K562 (cell line): ENCODE measurements around the gene AASS.

ENCODE experiments used
- MTF1 ChIP-seq: fragments of 250-450 bp; sonication (Bioruptor Pico); IDR thresholded peaks from 2 replicates; pipeline ENCODE4 v1.9.0; 2021; ENCODE audit warnings: moderate library complexity, mild to moderate bottlenecking, inconsistent platforms, borderline replicate concordance
- SIRT6 ChIP-seq: IDR thresholded peaks from one replicate; pipeline ENCODE4 v1.6.1; 2012; ENCODE audit warnings: low read depth, mild to moderate bottlenecking, control low read depth, inconsistent platforms, low read length, moderate library complexity
- TEAD4 ChIP-seq, 2 experiments: sonication (generic) in 1 of 2; formaldehyde crosslinking in 1 of 2; IDR thresholded peaks; 2 replicates each; pipeline versions ENCODE4 v1.6.1 to v1.8.0; 2012 to 2022; ENCODE audit warnings: borderline replicate concordance in 1 of 2, inconsistent platforms in 1 of 2, low read length in 1 of 2, mild to moderate bottlenecking in 1 of 2, missing genetic modification reagents in 1 of 2
- ZFP1 ChIP-seq: fragments of 450-650 bp; formaldehyde crosslinking; IDR thresholded peaks from 2 replicates; pipeline ENCODE4 v1.4.0; 2020; ENCODE audit warnings: mild to moderate bottlenecking, mixed read lengths
- TF ChIP-seq, protein P1 (sequence below), 3 experiments: IDR thresholded peaks in 2 of 3; conservative IDR thresholded peaks in 1 of 3; 2 replicates each; pipeline ENCODE4 v1.5.1; 2011 to 2012; ENCODE audit warnings: low read length in 3 of 3, mild to moderate bottlenecking in 3 of 3, control low read depth in 2 of 3, improper control_type of control experiment in 1 of 3, inconsistent platforms in 1 of 3, low read depth in 1 of 3, mixed read lengths in 1 of 3, moderate library complexity in 1 of 3; ENCODE audit not compliant: insufficient read depth in 2 of 3
- TF ChIP-seq, protein P2 (sequence below): fragments of 150-350 bp; IDR thresholded peaks from 2 replicates; pipeline ENCODE4 v1.6.1; 2014; ENCODE audit warnings: low read depth, mild to moderate bottlenecking, low read length, borderline replicate concordance
- TF ChIP-seq, protein P3 (sequence below): sonication (generic); formaldehyde crosslinking; IDR thresholded peaks from 2 replicates; pipeline ENCODE4 v1.8.0; 2022; ENCODE audit warnings: mild to moderate bottlenecking, missing genetic modification reagents, borderline replicate concordance
- TF ChIP-seq, protein P4 (sequence below): sonication (generic); formaldehyde crosslinking; IDR thresholded peaks from 2 replicates; pipeline ENCODE4 v1.5.0; 2020; ENCODE audit warnings: missing genetic modification reagents

DNA sequence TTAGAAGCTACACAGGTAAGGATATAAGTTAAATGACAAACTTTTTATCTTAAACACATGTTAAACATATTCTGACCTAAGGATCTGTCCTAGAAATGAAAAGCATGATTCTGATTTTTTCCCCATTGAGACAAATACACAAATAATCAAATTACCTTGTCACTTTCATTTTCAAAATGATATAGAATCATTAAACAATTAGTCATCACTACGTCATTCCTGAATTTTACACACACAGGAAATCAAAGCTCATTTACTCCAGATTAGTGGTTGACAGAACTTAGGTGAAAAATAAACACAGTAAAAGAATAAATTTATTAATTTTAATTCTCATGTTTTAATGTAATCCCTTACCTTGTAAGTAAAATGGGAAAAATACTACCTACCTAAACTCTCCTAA lies 89.0 kb downstream of the AASS start:
- TF ChIP-seq, protein P1, sequence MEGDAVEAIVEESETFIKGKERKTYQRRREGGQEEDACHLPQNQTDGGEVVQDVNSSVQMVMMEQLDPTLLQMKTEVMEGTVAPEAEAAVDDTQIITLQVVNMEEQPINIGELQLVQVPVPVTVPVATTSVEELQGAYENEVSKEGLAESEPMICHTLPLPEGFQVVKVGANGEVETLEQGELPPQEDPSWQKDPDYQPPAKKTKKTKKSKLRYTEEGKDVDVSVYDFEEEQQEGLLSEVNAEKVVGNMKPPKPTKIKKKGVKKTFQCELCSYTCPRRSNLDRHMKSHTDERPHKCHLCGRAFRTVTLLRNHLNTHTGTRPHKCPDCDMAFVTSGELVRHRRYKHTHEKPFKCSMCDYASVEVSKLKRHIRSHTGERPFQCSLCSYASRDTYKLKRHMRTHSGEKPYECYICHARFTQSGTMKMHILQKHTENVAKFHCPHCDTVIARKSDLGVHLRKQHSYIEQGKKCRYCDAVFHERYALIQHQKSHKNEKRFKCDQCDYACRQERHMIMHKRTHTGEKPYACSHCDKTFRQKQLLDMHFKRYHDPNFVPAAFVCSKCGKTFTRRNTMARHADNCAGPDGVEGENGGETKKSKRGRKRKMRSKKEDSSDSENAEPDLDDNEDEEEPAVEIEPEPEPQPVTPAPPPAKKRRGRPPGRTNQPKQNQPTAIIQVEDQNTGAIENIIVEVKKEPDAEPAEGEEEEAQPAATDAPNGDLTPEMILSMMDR (IDR thresholded peaks at IDR 0.05 in 2 of 3, conservative IDR thresholded peaks at IDR 0.05 in 1 of 3; ENCODE audit: insufficient read depth in 2 of 3, low read depth in 1 of 3, low read length in 3 of 3): no peak
- TF ChIP-seq, protein P2, sequence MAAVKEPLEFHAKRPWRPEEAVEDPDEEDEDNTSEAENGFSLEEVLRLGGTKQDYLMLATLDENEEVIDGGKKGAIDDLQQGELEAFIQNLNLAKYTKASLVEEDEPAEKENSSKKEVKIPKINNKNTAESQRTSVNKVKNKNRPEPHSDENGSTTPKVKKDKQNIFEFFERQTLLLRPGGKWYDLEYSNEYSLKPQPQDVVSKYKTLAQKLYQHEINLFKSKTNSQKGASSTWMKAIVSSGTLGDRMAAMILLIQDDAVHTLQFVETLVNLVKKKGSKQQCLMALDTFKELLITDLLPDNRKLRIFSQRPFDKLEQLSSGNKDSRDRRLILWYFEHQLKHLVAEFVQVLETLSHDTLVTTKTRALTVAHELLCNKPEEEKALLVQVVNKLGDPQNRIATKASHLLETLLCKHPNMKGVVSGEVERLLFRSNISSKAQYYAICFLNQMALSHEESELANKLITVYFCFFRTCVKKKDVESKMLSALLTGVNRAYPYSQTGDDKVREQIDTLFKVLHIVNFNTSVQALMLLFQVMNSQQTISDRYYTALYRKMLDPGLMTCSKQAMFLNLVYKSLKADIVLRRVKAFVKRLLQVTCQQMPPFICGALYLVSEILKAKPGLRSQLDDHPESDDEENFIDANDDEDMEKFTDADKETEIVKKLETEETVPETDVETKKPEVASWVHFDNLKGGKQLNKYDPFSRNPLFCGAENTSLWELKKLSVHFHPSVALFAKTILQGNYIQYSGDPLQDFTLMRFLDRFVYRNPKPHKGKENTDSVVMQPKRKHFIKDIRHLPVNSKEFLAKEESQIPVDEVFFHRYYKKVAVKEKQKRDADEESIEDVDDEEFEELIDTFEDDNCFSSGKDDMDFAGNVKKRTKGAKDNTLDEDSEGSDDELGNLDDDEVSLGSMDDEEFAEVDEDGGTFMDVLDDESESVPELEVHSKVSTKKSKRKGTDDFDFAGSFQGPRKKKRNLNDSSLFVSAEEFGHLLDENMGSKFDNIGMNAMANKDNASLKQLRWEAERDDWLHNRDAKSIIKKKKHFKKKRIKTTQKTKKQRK: no peak
- TF ChIP-seq ZFP1 (CRISPR knock-in tag): no peak
- TF ChIP-seq, protein P3, sequence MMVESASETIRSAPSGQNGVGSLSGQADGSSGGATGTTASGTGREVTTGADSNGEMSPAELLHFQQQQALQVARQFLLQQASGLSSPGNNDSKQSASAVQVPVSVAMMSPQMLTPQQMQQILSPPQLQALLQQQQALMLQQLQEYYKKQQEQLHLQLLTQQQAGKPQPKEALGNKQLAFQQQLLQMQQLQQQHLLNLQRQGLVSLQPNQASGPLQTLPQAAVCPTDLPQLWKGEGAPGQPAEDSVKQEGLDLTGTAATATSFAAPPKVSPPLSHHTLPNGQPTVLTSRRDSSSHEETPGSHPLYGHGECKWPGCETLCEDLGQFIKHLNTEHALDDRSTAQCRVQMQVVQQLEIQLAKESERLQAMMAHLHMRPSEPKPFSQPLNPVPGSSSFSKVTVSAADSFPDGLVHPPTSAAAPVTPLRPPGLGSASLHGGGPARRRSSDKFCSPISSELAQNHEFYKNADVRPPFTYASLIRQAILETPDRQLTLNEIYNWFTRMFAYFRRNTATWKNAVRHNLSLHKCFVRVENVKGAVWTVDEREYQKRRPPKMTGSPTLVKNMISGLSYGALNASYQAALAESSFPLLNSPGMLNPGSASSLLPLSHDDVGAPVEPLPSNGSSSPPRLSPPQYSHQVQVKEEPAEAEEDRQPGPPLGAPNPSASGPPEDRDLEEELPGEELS (CRISPR knock-in tag): no peak
- TF ChIP-seq MTF1: no peak
- TF ChIP-seq, protein P4, sequence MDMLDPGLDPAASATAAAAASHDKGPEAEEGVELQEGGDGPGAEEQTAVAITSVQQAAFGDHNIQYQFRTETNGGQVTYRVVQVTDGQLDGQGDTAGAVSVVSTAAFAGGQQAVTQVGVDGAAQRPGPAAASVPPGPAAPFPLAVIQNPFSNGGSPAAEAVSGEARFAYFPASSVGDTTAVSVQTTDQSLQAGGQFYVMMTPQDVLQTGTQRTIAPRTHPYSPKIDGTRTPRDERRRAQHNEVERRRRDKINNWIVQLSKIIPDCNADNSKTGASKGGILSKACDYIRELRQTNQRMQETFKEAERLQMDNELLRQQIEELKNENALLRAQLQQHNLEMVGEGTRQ (CRISPR knock-in tag): no peak
- TF ChIP-seq SIRT6: no peak
- no peak for TF ChIP-seq TEAD4 (IDR thresholded peaks at IDR 0.05; ENCODE audit: low read length)
- no peak for TF ChIP-seq TEAD4 (CRISPR knock-in tag; IDR thresholded peaks at IDR 0.05; ENCODE audit: borderline replicate concordance)
